Stomach (tissue), 9 donors: Measurements from ENCODE around the gene ZNF787. TPM values are rescaled to one million over a fixed set of nuclear protein-coding genes. Genes with fewer than 3 reads are reported as not detected.
A peak's percentile ranks its signal among the peaks of the same experiment; 100 is the strongest.

Source experiments
- DNase-seq, 2 donors: peaks; one replicate each; pipeline versions ENCODE4 v3.0.0 to v3.0.0-alpha.2; 2013 to 2019
- H3K27ac ChIP-seq, 5 donors: fragments of 200-600 bp in 4 of 5; sonication (generic) in 4 of 5; one replicate each; pipeline ENCODE4 v1.5.1; 2013 to 2019; ENCODE audit warnings: mild to moderate bottlenecking in 1 of 5, moderate library complexity in 1 of 5
- H3K27me3 ChIP-seq, 3 donors: fragments of 200-600 bp; sonication (generic); one replicate each; pipeline ENCODE4 v1.5.1; 2017 to 2019; ENCODE audit warnings: mixed run types in 1 of 3
- H3K36me3 ChIP-seq, 4 donors: fragments of 200-600 bp; sonication (generic); 1 replicate in 3 of 4; 2 replicates in 1 of 4; pipeline ENCODE4 v1.5.1; 2016 to 2019
- H3K4me1 ChIP-seq, 4 donors: fragments of 200-600 bp; sonication (generic); one replicate each; pipeline ENCODE4 v1.5.1; 2016 to 2019
- H3K4me3 ChIP-seq, 4 donors: fragments of 200-600 bp; sonication (generic) in 3 of 4; one replicate each; pipeline ENCODE4 v1.5.1; 2016 to 2019; ENCODE audit warnings: mild to moderate bottlenecking in 1 of 4
- H3K9me3 ChIP-seq, 4 donors: fragments of 200-600 bp; sonication (generic); one replicate each; pipeline ENCODE4 v1.5.1; 2016 to 2019
- CTCF ChIP-seq, 7 experiments: fragments of 450-650 bp in 4 of 7; fragments of 200-600 bp in 3 of 7; sonication (generic) in 3 of 7; IDR thresholded peaks; one replicate each; pipeline ENCODE4 v1.5.1; 2016 to 2019; ENCODE audit warnings: antibody characterized with exemption in 7 of 7, control low read depth in 2 of 7, mild to moderate bottlenecking in 1 of 7
- EP300 ChIP-seq: sonication (generic); formaldehyde crosslinking; IDR thresholded peaks from one replicate; pipeline ENCODE4 v1.6.1; 2017; ENCODE audit warnings: antibody characterized with exemption
- POLR2A ChIP-seq, 4 donors: fragments of 450-650 bp; IDR thresholded peaks; one replicate each; pipeline ENCODE4 v1.6.1; 2016; ENCODE audit warnings: antibody characterized with exemption in 4 of 4, control low read depth in 2 of 4, mild to moderate bottlenecking in 1 of 4, moderate library complexity in 1 of 4
- POLR2AphosphoS5 ChIP-seq, 3 donors: sonication (generic); formaldehyde crosslinking; IDR thresholded peaks; one replicate each; pipeline ENCODE4 v1.6.1; 2016; ENCODE audit warnings: antibody characterized with exemption in 3 of 3
- WGBS, 5 donors: extraction: QIAGEN DNeasy Blood & Tissue Kit in 3 of 5; methylation state at CpG; one replicate each; pipeline versions ENCODE4 v1.1.5 to v1.1.7; 2013 to 2018; 5-methylcytosine and 5-hydroxymethylcytosine counted together
- intact Hi-C: fragments of 100-400 bp; cut with DNase I; formaldehyde crosslinking; loops from one replicate; pipeline ENCODE4 v1.15.1; 2023; ENCODE audit warnings: low total_unique reads
- polyA plus RNA-seq, 3 donors: library from polyadenylated mRNA; stranded (reverse); fragments of 200-250 nt; gene quantifications; one replicate each; pipeline ENCODE4 v1.2.3, GENCODE V29; 2013
- total RNA-seq, 5 donors: library from RNA; depleted of rRNA; stranded (reverse); fragments of >200 nt; gene quantifications; one replicate each; pipeline versions ENCODE4 v1.1.0 to v1.2.3, GENCODE V29; 2014 to 2016
- donor health status: healthy with polysubstance abuse.
- donor health status: Bipolar disorder and iron deficiency.
- donor health status: healthy.

ZNF787 gene
- total and polyA plus RNA-seq, 8 donors = 2.7 to 77.3 (median 27.2) TPM

GRCh38 chr19:56115490-56115889 is 5.6 kb downstream of the ZNF787 start:
- WGBS, 5 donors = 93 to 98% (median 95%) methylated on average over 21 of the region's 21 CpGs
- Histone ChIP-seq H3K36me3 (peaks cover 0 to 19% (median 2%) of the 10 kb centered on the region in 4 donors), H3K4me1 (peaks cover 77 to 98% (median 95%) of the 10 kb centered on the region in 4 donors), H3K27ac (no peak overlapping the region), H3K4me3 (no peak overlapping the region), H3K27me3 (no peaks in the 10 kb centered on the region), H3K9me3 (no peaks in the 10 kb centered on the region)
- no peak for DNase-seq
- TF ChIP-seq CTCF (IDR thresholded peaks at IDR 0.05) (no peak), POLR2AphosphoS5 (IDR thresholded peaks at IDR 0.05) (no peak), POLR2A (IDR thresholded peaks at IDR 0.05) (no peak), EP300 (no peak)
- intact Hi-C loops = no loop called here

- H3K4me1 ChIP-seq = peaks cover 80 to 100% (median 95%) of the 10 kb centered on the region in 4 donors
- no peaks in the 10 kb centered on the region for H3K9me3 ChIP-seq
- peak overlapping the region in 2 of 5 donors; percentile 22 to 24 for H3K27ac ChIP-seq
- intact Hi-C loops = no loop called here
- WGBS, 5 donors = 89 to 94% (median 92%) methylated on average over 9 to 10 of the region's 10 CpGs
- TF ChIP-seq POLR2AphosphoS5 (IDR thresholded peaks at IDR 0.05) (no peak), CTCF (IDR thresholded peaks at IDR 0.05) (no peak), EP300 (no peak), POLR2A (IDR thresholded peaks at IDR 0.05) (no peak)
- H3K36me3 ChIP-seq = peaks cover 0 to 19% (median 2%) of the 10 kb centered on the region in 4 donors
- H3K4me3 ChIP-seq = no peak overlapping the region
- DNase-seq = no peak
- H3K27me3 ChIP-seq = no peaks in the 10 kb centered on the region
Measured at GRCh38 chr19:56114778-56115110, 6.4 kb downstream of the ZNF787 start.

- Histone ChIP-seq H3K27ac (peak overlapping the region in 2 of 5 donors; percentile 22 to 24), H3K36me3 (peaks cover 0 to 19% (median 2%) of the 10 kb centered on the region in 4 donors), H3K4me1 (peaks cover 80 to 100% (median 95%) of the 10 kb centered on the region in 4 donors), H3K4me3 (no peak overlapping the region), H3K9me3 (no peaks in the 10 kb centered on the region), H3K27me3 (no peaks in the 10 kb centered on the region)
- DNase-seq = no peak
- TF ChIP-seq POLR2AphosphoS5 (IDR thresholded peaks at IDR 0.05) = no peak
- TF ChIP-seq POLR2A (IDR thresholded peaks at IDR 0.05) = no peak
- TF ChIP-seq EP300 = no peak
- no peak for TF ChIP-seq CTCF (IDR thresholded peaks at IDR 0.05)
- intact Hi-C loops = no loop called here
- WGBS, 5 donors = 71 to 80% (median 72%) methylated on average over 6 to 18 of the region's 19 CpGs
Measured at GRCh38 chr19:56114051-56114777, 6.9 kb downstream of the ZNF787 start.

- H3K9me3 ChIP-seq = no peaks in the 10 kb centered on the region
- TF ChIP-seq POLR2AphosphoS5 (IDR thresholded peaks at IDR 0.05) (no peak), EP300 (no peak), POLR2A (IDR thresholded peaks at IDR 0.05) (no peak), CTCF (IDR thresholded peaks at IDR 0.05) (no peak)
- peak overlapping the region in 3 of 5 donors; percentile 73 to 78 (median 74) for H3K27ac ChIP-seq
- peaks cover 80 to 100% (median 95%) of the 10 kb centered on the region in 4 donors for H3K4me1 ChIP-seq
- intact Hi-C loops = no loop called here
- no peak for DNase-seq
- no peak overlapping the region for H3K4me3 ChIP-seq
- H3K36me3 ChIP-seq = peaks cover 0 to 19% (median 2%) of the 10 kb centered on the region in 4 donors
- 63 to 72% (median 68%) methylated on average over 20 of the region's 20 CpGs for WGBS, 5 donors
- no peaks in the 10 kb centered on the region for H3K27me3 ChIP-seq
Measured at GRCh38 chr19:56113074-56113632, 7.9 kb downstream of the ZNF787 start.
